GM23248 (cell line): ENCODE results near the gene ASXL3. TPM values are rescaled to one million over a fixed set of nuclear protein-coding genes. Genes with fewer than 3 reads are reported as not detected.

Source experiments
- DNase-seq: peaks from one replicate; pipeline ENCODE4 v3.0.0-alpha.2; 2015
- H2AFZ ChIP-seq: fragments of 200-600 bp; sonication (generic); 2 replicates; pipeline ENCODE4 v1.6.1; 2016; ENCODE audit warnings: antibody characterized with exemption
- H3F3A ChIP-seq: fragments of 200-600 bp; sonication (generic); 2 replicates; pipeline ENCODE4 v1.6.1; 2016; ENCODE audit warnings: mild to moderate bottlenecking, antibody characterized with exemption, mixed run types; ENCODE audit not compliant: insufficient read depth
- H3K27ac ChIP-seq: fragments of 200-600 bp; sonication (generic); 2 replicates; pipeline ENCODE4 v1.5.1; 2016; ENCODE audit warnings: mild to moderate bottlenecking
- H3K27me3 ChIP-seq: fragments of 200-600 bp; sonication (generic); replicated peaks from 2 replicates; pipeline ENCODE4 v1.6.1; 2016; ENCODE audit warnings: mild to moderate bottlenecking; ENCODE audit not compliant: insufficient read depth
- H3K36me3 ChIP-seq: fragments of 200-600 bp; sonication (generic); 2 replicates; pipeline ENCODE4 v1.6.1; 2016; ENCODE audit warnings: low read depth, mild to moderate bottlenecking
- H3K4me1 ChIP-seq: fragments of 200-600 bp; sonication (generic); 2 replicates; pipeline ENCODE4 v1.6.1; 2016; ENCODE audit warnings: mild to moderate bottlenecking; ENCODE audit not compliant: insufficient read depth
- H3K4me2 ChIP-seq: fragments of 200-600 bp; sonication (generic); one replicate; pipeline ENCODE4 v1.6.1; 2016; ENCODE audit warnings: mild to moderate bottlenecking; ENCODE audit not compliant: unreplicated experiment
- H3K4me3 ChIP-seq: fragments of 200-600 bp; sonication (generic); 2 replicates; pipeline ENCODE4 v1.5.1; 2016; ENCODE audit warnings: mild to moderate bottlenecking
- H3K79me2 ChIP-seq: fragments of 200-600 bp; sonication (generic); 2 replicates; pipeline ENCODE4 v1.6.1; 2016; ENCODE audit warnings: mild to moderate bottlenecking; ENCODE audit not compliant: insufficient read depth
- H3K9ac ChIP-seq: fragments of 200-600 bp; sonication (generic); 2 replicates; pipeline ENCODE4 v1.6.1; 2016; ENCODE audit warnings: mild to moderate bottlenecking
- H3K9me2 ChIP-seq: fragments of 200-600 bp; sonication (generic); 2 replicates; pipeline ENCODE4 v1.6.1; 2016; ENCODE audit warnings: mixed run types, mild to moderate bottlenecking, moderate library complexity; ENCODE audit not compliant: insufficient read depth
- H3K9me3 ChIP-seq: fragments of 200-600 bp; sonication (generic); one replicate; pipeline ENCODE4 v1.6.1; 2017; ENCODE audit warnings: low read depth
- H4K20me1 ChIP-seq: fragments of 200-600 bp; sonication (generic); 2 replicates; pipeline ENCODE4 v1.6.0; 2016; ENCODE audit not compliant: insufficient read depth
- EZH2 ChIP-seq: fragments of 200-600 bp; sonication (generic); IDR thresholded peaks from 2 replicates; pipeline ENCODE4 v1.6.1; 2018; ENCODE audit warnings: antibody characterized with exemption, mild to moderate bottlenecking; ENCODE audit not compliant: insufficient read depth, poor library complexity, severe bottlenecking
- EZH2phosphoT487 ChIP-seq: fragments of 200-600 bp; sonication (generic); IDR thresholded peaks from 2 replicates; pipeline ENCODE4 v1.6.1; 2018; ENCODE audit warnings: antibody characterized with exemption, moderate library complexity, mild to moderate bottlenecking, low read depth; ENCODE audit not compliant: insufficient read depth
- WGBS, 2 experiments: methylation state at CpG; one replicate each; pipeline ENCODE4 v1.1.6; 2015 to 2017; ENCODE audit warnings: low lambda C conversion rate in 2 of 2, low coverage in 1 of 2; ENCODE audit errors: missing lambda C conversion rate in 2 of 2; 5-methylcytosine and 5-hydroxymethylcytosine counted together
- in situ Hi-C: fragments of 300-500 bp; cut with MboI; formaldehyde crosslinking; loops from 2 replicates; pipeline ENCODE4 v1.15.0; 2020
- polyA plus RNA-seq: library from polyadenylated mRNA; unstranded; fragments of >200 nt; fragmentation: Nextera tagmentation; extraction: Ambion mirVana; gene quantifications from 2 replicates; pipeline ENCODE4 v1.2.1, GENCODE V29; 2016
- total RNA-seq: library from RNA; depleted of rRNA; stranded (reverse); fragments of >200 nt; shearing (Covaris generic); gene quantifications from 2 replicates; pipeline ENCODE4 v1.2.3, GENCODE V29; 2014

ASXL3 gene
- total and polyA plus RNA-seq, 2 experiments from 2014 or later = not detected

- no peak for TF ChIP-seq EZH2
- TF ChIP-seq EZH2phosphoT487 = no peak
- 31 to 41% methylated on average over 4 of the region's 4 CpGs for whole genome bisulfite sequencing, 2 experiments
- H4K20me1 ChIP-seq = no peaks in the 10 kb centered on the region
These were observed 151.5 kb downstream of the ASXL3 start for GRCh38 chr18:33729556-33729955.

GRCh38 chr18:33733376-33733775, 155.4 kb downstream of the ASXL3 start:
- H3K9ac ChIP-seq = no peak overlapping the region
- H3K27me3 ChIP-seq = peaks cover 14% of the 10 kb centered on the region; the same call in 1 of the 2 replicates
- no peaks in the 10 kb centered on the region for H3K4me1 ChIP-seq
- no peaks in the 10 kb centered on the region for H3F3A ChIP-seq
- H3K27ac ChIP-seq = no peak overlapping the region
- in situ Hi-C loops = no loop called here
- H4K20me1 ChIP-seq = no peaks in the 10 kb centered on the region
- no peak overlapping the region for H3K4me2 ChIP-seq
- H3K9me3 ChIP-seq = no peaks in the 10 kb centered on the region
- H3K9me2 ChIP-seq = no peaks in the 10 kb centered on the region
- no peaks in the 10 kb centered on the region for H3K36me3 ChIP-seq
- no peak overlapping the region for H3K4me3 ChIP-seq
- TF ChIP-seq EZH2 = no peak
- TF ChIP-seq EZH2phosphoT487 = no peak
- DNase-seq = no peak
- no peak overlapping the region for H2AFZ ChIP-seq
- H3K79me2 ChIP-seq = no peaks in the 10 kb centered on the region

More at GRCh38 chr18:33729556-33729955, 151.5 kb downstream of the ASXL3 start:
- Histone ChIP-seq H3K27me3 (peaks cover 15% of the 10 kb centered on the region; the same call in 1 of the 2 replicates), H3K9me2 (no peaks in the 10 kb centered on the region), H2AFZ (no peak overlapping the region), H3K4me2 (no peak overlapping the region), H3K79me2 (no peaks in the 10 kb centered on the region), H3K4me1 (no peaks in the 10 kb centered on the region), H3F3A (no peaks in the 10 kb centered on the region), H3K4me3 (no peak overlapping the region), H3K36me3 (no peaks in the 10 kb centered on the region), H3K27ac (no peak overlapping the region), H3K9me3 (no peaks in the 10 kb centered on the region), H3K9ac (no peak overlapping the region)
- in situ Hi-C loops = no loop called here
- no peak for DNase-seq

GRCh38 chr18:33735428-33735827, 157.4 kb downstream of the ASXL3 start:
- peaks cover 9% of the 10 kb centered on the region; the same call in 1 of the 2 replicates for H3K27me3 ChIP-seq
- H2AFZ ChIP-seq = no peak overlapping the region
- H3K4me2 ChIP-seq = no peak overlapping the region
- H3K9me2 ChIP-seq = no peaks in the 10 kb centered on the region
- H3F3A ChIP-seq = no peaks in the 10 kb centered on the region
- in situ Hi-C loops = no loop called here
- DNase-seq = no peak
- WGBS, 2 experiments = 70 to 76% methylated on average over 1 of the region's 1 CpG
- no peak overlapping the region for H3K27ac ChIP-seq
- no peak overlapping the region for H3K4me3 ChIP-seq
- H3K79me2 ChIP-seq = no peaks in the 10 kb centered on the region
- H3K36me3 ChIP-seq = no peaks in the 10 kb centered on the region
- TF ChIP-seq EZH2phosphoT487 (no peak), EZH2 (no peak)
- no peak overlapping the region for H3K9ac ChIP-seq
- H3K9me3 ChIP-seq = no peaks in the 10 kb centered on the region
- H3K4me1 ChIP-seq = no peaks in the 10 kb centered on the region
- no peaks in the 10 kb centered on the region for H4K20me1 ChIP-seq

GRCh38 chr18:33741760-33742159, 163.7 kb downstream of the ASXL3 start:
- in situ Hi-C loops = no loop called here

GRCh38 chr18:33744032-33744697, 166.1 kb downstream of the ASXL3 start:
- H3K9me3 ChIP-seq = no peaks in the 10 kb centered on the region
- H3K4me1 ChIP-seq = no peaks in the 10 kb centered on the region
- H3K4me2 ChIP-seq = no peak overlapping the region
- no peak overlapping the region for H3K27ac ChIP-seq
- in situ Hi-C loops = no loop called here
- no peak for DNase-seq
- H3K79me2 ChIP-seq = no peaks in the 10 kb centered on the region
- H3K36me3 ChIP-seq = no peaks in the 10 kb centered on the region
- H3K27me3 ChIP-seq = peaks cover 3% of the 10 kb centered on the region
- H3K4me3 ChIP-seq = no peak overlapping the region
- 66 to 71% methylated on average over 20 of the region's 20 CpGs for WGBS, 2 experiments
- no peaks in the 10 kb centered on the region for H4K20me1 ChIP-seq
- no peak overlapping the region for H3K9ac ChIP-seq
- TF ChIP-seq EZH2phosphoT487 (no peak), EZH2 (no peak)
- H3F3A ChIP-seq = no peaks in the 10 kb centered on the region
- H2AFZ ChIP-seq = no peak overlapping the region
- H3K9me2 ChIP-seq = no peaks in the 10 kb centered on the region

More at GRCh38 chr18:33741760-33742159, 163.7 kb downstream of the ASXL3 start:
- H3K9me2 ChIP-seq = no peaks in the 10 kb centered on the region
- H2AFZ ChIP-seq = no peak overlapping the region
- DNase-seq = no peak
- WGBS, 2 experiments = 34 to 37% methylated on average over 2 of the region's 2 CpGs
- no peaks in the 10 kb centered on the region for H3K4me1 ChIP-seq
- TF ChIP-seq EZH2phosphoT487 (no peak), EZH2 (no peak)
- no peaks in the 10 kb centered on the region for H3K27me3 ChIP-seq
- no peak overlapping the region for H3K4me2 ChIP-seq
- no peaks in the 10 kb centered on the region for H3K9me3 ChIP-seq
- no peak overlapping the region for H3K27ac ChIP-seq
- no peaks in the 10 kb centered on the region for H3K36me3 ChIP-seq
- no peaks in the 10 kb centered on the region for H3K79me2 ChIP-seq
- no peak overlapping the region for H3K9ac ChIP-seq
- H3F3A ChIP-seq = no peaks in the 10 kb centered on the region
- H4K20me1 ChIP-seq = no peaks in the 10 kb centered on the region
- H3K4me3 ChIP-seq = no peak overlapping the region
